ENCODE measurements around the gene ARHGAP15.

- TF ChIP-seq EZH2 (IDR thresholded peaks at IDR 0.05; ENCODE audit: borderline replicate concordance, insufficient read depth, low read length, poor library complexity, severe bottlenecking) (no peak), CTCF (IDR thresholded peaks at IDR 0.05; ENCODE audit: poor library complexity, severe bottlenecking) (no peak), REST (IDR thresholded peaks at IDR 0.05; ENCODE audit: borderline replicate concordance) (no peak), EP300 (conservative IDR thresholded peaks at IDR 0.05; ENCODE audit: poor library complexity, severe bottlenecking) (no peak)
Observed at GRCh38 chr2:143584936-143585335, 455.7 kb downstream of the ARHGAP15 start.
